ENCODE results near the gene UBL7. TPM values are rescaled to one million over a fixed set of nuclear protein-coding genes. Genes with fewer than 3 reads are reported as not detected.

Gene UBL7
- total and polyA plus RNA-seq, 2 of the 8 experiments (the other 6 are each of a cell fraction or from before 2014, with no cell fraction given): 71.5 to 183 TPM

GRCh38 chr15:74402873-74403587 lies 57.9 kb downstream of the UBL7 start:
- peaks cover 0 to 14% (median 11%) of the 10 kb centered on the region in 4 experiments; a peak in 5 of 7 replicates for H3K4me1 ChIP-seq (replicated peaks in 1 of 4; ENCODE audit: control insufficient read depth in 3 of 4, insufficient read depth in 4 of 4, low read length in 3 of 4)
- CTCF ChIA-PET (ENCODE audit: partially characterized antibody): interaction anchor here (0.9 to 5.5 kb wide), 14 partner anchors 10 to 80 kb away, joined by 3 to 48 read pairs (median 4); partner anchors contain the start of gene SEMA7A
- H4K8ac ChIP-seq (ENCODE audit: extremely low read depth, insufficient read depth, low read length): no peak overlapping the region
- H4K5ac ChIP-seq (ENCODE audit: insufficient read length, low read depth, low read length): no peak overlapping the region
- no peak overlapping the region for H3K4ac ChIP-seq (replicated peaks; ENCODE audit: insufficient read length, low read depth, low read length)
- H3K79me2 ChIP-seq (ENCODE audit: control insufficient read depth in 1 of 2, insufficient read depth in 2 of 2, low read length in 2 of 2): no peaks in the 10 kb centered on the region
- H2AFZ ChIP-seq (ENCODE audit: low read length): no peak overlapping the region
- H2BK5ac ChIP-seq (ENCODE audit: low read depth, low read length): peak overlapping the region; percentile 24; the same call in 1 of the 2 replicates
- H3K9ac ChIP-seq (replicated peaks in 1 of 4; ENCODE audit: extremely low read depth in 1 of 4, low read depth in 3 of 4, low read length in 3 of 4): no peak overlapping the region
- H3K27ac ChIP-seq (ENCODE audit: low read depth, low read length): no peak overlapping the region
- no peaks in the 10 kb centered on the region; the same call in 1 of the 2 replicates for H3K23me2 ChIP-seq (ENCODE audit: low read depth, low read length)
- H4K20me1 ChIP-seq (replicated peaks in 1 of 2; ENCODE audit: control insufficient read depth in 1 of 2, insufficient read depth in 2 of 2, low read length in 2 of 2): no peaks in the 10 kb centered on the region
- no peak overlapping the region for H3K23ac ChIP-seq (ENCODE audit: insufficient read length)
- POLR2A ChIA-PET (ENCODE audit: partially characterized antibody): interaction anchor here (1.0 to 1.4 kb wide), 3 partner anchors 16 to 58 kb away, joined by 3 to 4 read pairs (median 3); partner anchors contain the start of gene UBL7
- no peak for DNase-seq (ENCODE audit: low read depth in 1 of 2, low spot score in 2 of 2)
- no peak overlapping the region for H3K14ac ChIP-seq (ENCODE audit: insufficient read length)
- H3K36me3 ChIP-seq (ENCODE audit: control insufficient read depth in 2 of 4, insufficient read depth in 4 of 4, low read length in 3 of 4): no peaks in the 10 kb centered on the region
- H3K4me3 ChIP-seq (ENCODE audit: extremely low read depth in 1 of 4, insufficient read depth in 2 of 4, low read depth in 3 of 4, low read length in 4 of 4): no peak overlapping the region
- H4K91ac ChIP-seq (replicated peaks; ENCODE audit: insufficient read length, low read length): no peak overlapping the region
- no peak overlapping the region for H3K56ac ChIP-seq (replicated peaks; ENCODE audit: insufficient read length, low read depth, low read length)
- no peaks in the 10 kb centered on the region; a peak in 2 of 7 replicates for H3K27me3 ChIP-seq (replicated peaks in 1 of 4; ENCODE audit: control insufficient read depth in 3 of 4, extremely low read depth in 1 of 4, insufficient read depth in 3 of 4, low read length in 3 of 4)
- no peak overlapping the region for H2BK20ac ChIP-seq (ENCODE audit: low read length)
- no peaks in the 10 kb centered on the region for H3K79me1 ChIP-seq (ENCODE audit: low read depth, low read length)
- H2BK15ac ChIP-seq (ENCODE audit: low read length): 0 out of 2 replicates have a peak overlapping the region, but pooled peaks have one; percentile 46
- H2BK12ac ChIP-seq (ENCODE audit: low read depth, low read length): no peak overlapping the region
- H3K9me3 ChIP-seq (ENCODE audit: insufficient read depth in 2 of 2, low read depth in 1 of 2, low read length in 1 of 2): no peaks in the 10 kb centered on the region
- H3K18ac ChIP-seq (ENCODE audit: extremely low read depth, low read length): no peak overlapping the region
- 89% methylated on average over 13 of the region's 13 CpGs; no CpG with 5 or more reads in 1 of the 2 experiments for WGBS, 2 experiments (ENCODE audit: extremely low coverage in 1 of 2, insufficient coverage in 1 of 2, insufficient read length in 1 of 2, insufficient replicate concordance in 2 of 2, low coverage in 1 of 2, low lambda C conversion rate in 2 of 2, missing lambda C conversion rate in 1 of 2)
- no peak overlapping the region for H3K4me2 ChIP-seq (ENCODE audit: insufficient read depth in 1 of 2, low read depth in 2 of 2, low read length in 2 of 2)
- FAIRE-seq: no peak
- H2AK5ac ChIP-seq (ENCODE audit: low read depth, low read length): no peak overlapping the region
- no peak overlapping the region for H2BK120ac ChIP-seq (replicated peaks; ENCODE audit: low read depth, low read length)
- TF ChIP-seq RFX5 (IDR thresholded peaks at IDR 0.05; ENCODE audit: borderline replicate concordance, low read depth, low read length) (no peak), TCF12 (IDR thresholded peaks at IDR 0.05; ENCODE audit: low read depth, low read length) (no peak), KDM5A (IDR thresholded peaks at IDR 0.05; ENCODE audit: low read length) (no peak), USF2 (IDR thresholded peaks at IDR 0.05; ENCODE audit: low read length) (no peak), GABPA (IDR thresholded peaks at IDR 0.05; ENCODE audit: borderline replicate concordance, insufficient read depth, low read length) (no peak), HDAC2 (IDR thresholded peaks at IDR 0.05; ENCODE audit: borderline replicate concordance in 1 of 2, low read depth in 2 of 2, low read length in 2 of 2) (no peak), ATF2 (IDR thresholded peaks at IDR 0.05; ENCODE audit: low read length) (no peak), TAF7 (optimal IDR thresholded peaks at IDR 0.05; ENCODE audit: borderline replicate concordance, low read depth, low read length) (no peak)

Data from H1 (cell line).